Activated CD8-positive, alpha-beta memory T cell treated with anti-CD3 and anti-CD28 coated beads for 36 hours (primary cell): ENCODE measurements around the gene SLC25A44. TPM values are rescaled to one million over a fixed set of nuclear protein-coding genes. Genes with fewer than 3 reads are reported as not detected.

ENCODE experiments used
- total RNA-seq, 2 experiments: library from RNA; stranded (reverse); gene quantifications; one replicate each; pipeline ENCODE4 v1.2.3, GENCODE V29; 2021

The SLC25A44 gene
- total RNA-seq, 2 experiments from 2014 or later = 26.7 to 31.0 TPM

Other genes starting within 250 kb of the SLC25A44 start
- 100 to 1,000 TPM; 169 TPM for gene ARHGEF2, start 215.6 kb upstream of the SLC25A44 start, total RNA-seq
- gene SSR2, start 173.2 kb upstream of the SLC25A44 start, total RNA-seq = 100 to 1,000 TPM; 170 to 177 TPM
- 10 to 100 TPM; 53.8 to 55.4 TPM for gene UBQLN4, start 140.3 kb upstream of the SLC25A44 start, total RNA-seq
- 10 to 100 TPM; 63.5 to 65.9 TPM for gene LAMTOR2, start 139.3 kb upstream of the SLC25A44 start, total RNA-seq
- gene RAB25, start 132.9 kb upstream of the SLC25A44 start, total RNA-seq = under 1 TPM in 1 of 2 experiments, not detected in 1; 0.46 TPM
- under 1 TPM; 0.65 to 0.67 TPM for gene MEX3A, start 111.6 kb upstream of the SLC25A44 start, total RNA-seq
- 10 to 100 TPM; 95.3 to 95.9 TPM for gene LMNA, start 79.4 kb upstream of the SLC25A44 start, total RNA-seq
- gene SEMA4A, start 40.5 kb upstream of the SLC25A44 start, total RNA-seq = 10 to 100 TPM; 18.4 to 18.8 TPM
- 10 to 100 TPM; 79.7 to 82.9 TPM for gene PMF1, start 18.9 kb downstream of the SLC25A44 start, total RNA-seq
- gene BGLAP, start 48.1 kb downstream of the SLC25A44 start, total RNA-seq = 1 to 10 TPM; 1.8 to 2.2 TPM
- gene PAQR6, start 54.0 kb downstream of the SLC25A44 start, total RNA-seq = 1 to 10 TPM; 2.3 to 2.5 TPM
- 100 to 1,000 TPM; 109 to 112 TPM for gene SMG5, start 88.7 kb downstream of the SLC25A44 start, total RNA-seq
- 10 to 100 TPM; 10.1 to 10.2 TPM for gene TMEM79, start 90.2 kb downstream of the SLC25A44 start, total RNA-seq
- 10 to 100 TPM; 20.3 to 20.6 TPM for gene GLMP, start 101.6 kb downstream of the SLC25A44 start, total RNA-seq
- not detected for gene VHLL, start 105.2 kb downstream of the SLC25A44 start, total RNA-seq
- gene CCT3, start 144.2 kb downstream of the SLC25A44 start, total RNA-seq = 100 to 1,000 TPM; 500 to 528 TPM
- gene TSACC, start 144.4 kb downstream of the SLC25A44 start, total RNA-seq = under 1 TPM in 1 of 2 experiments, not detected in 1; 0.36 TPM
- gene RHBG, start 175.1 kb downstream of the SLC25A44 start, total RNA-seq = not detected